Adrenal gland (tissue), 12 donors: Measurements from ENCODE around the gene PLXNA4. TPM values are rescaled to one million over a fixed set of nuclear protein-coding genes. Genes with fewer than 3 reads are reported as not detected.

ENCODE experiments used
- DNase-seq, 7 donors: peaks; one replicate each; pipeline ENCODE4 v3.0.0-alpha.2; 2019 to 2020
- H3K27ac ChIP-seq, 5 donors: fragments of 200-600 bp; sonication (generic) in 4 of 5; 1 replicate in 3 of 5; 2 replicates in 2 of 5; pipeline versions ENCODE4 v1.5.1 to v1.8.0; 2016 to 2020; ENCODE audit warnings: mild to moderate bottlenecking in 1 of 5
- H3K27me3 ChIP-seq: fragments of 200-600 bp; 2 replicates; pipeline ENCODE4 v1.8.0; 2021
- H3K36me3 ChIP-seq, 2 donors: fragments of 200-600 bp; replicated peaks in 1 of 2; 1 replicate in 1 of 2; 2 replicates in 1 of 2; pipeline versions ENCODE4 v1.5.1 to v1.8.0; 2018 to 2022
- H3K4me1 ChIP-seq, 2 donors: fragments of 200-600 bp; replicated peaks in 1 of 2; 1 replicate in 1 of 2; 2 replicates in 1 of 2; pipeline versions ENCODE4 v1.5.1 to v1.8.0; 2018 to 2021
- H3K4me3 ChIP-seq, 4 donors: fragments of 200-600 bp; sonication (generic) in 3 of 4; one replicate each; pipeline ENCODE4 v1.5.1; 2016 to 2018
- H3K9me3 ChIP-seq, 3 donors: fragments of 200-600 bp; sonication (generic) in 1 of 3; replicated peaks in 1 of 3; 1 replicate in 2 of 3; 2 replicates in 1 of 3; pipeline versions ENCODE4 v1.5.1 to v1.8.0; 2016 to 2021
- POLR2A ChIP-seq, 2 donors: fragments of 450-650 bp; IDR thresholded peaks; one replicate each; pipeline ENCODE4 v1.6.1; 2017; ENCODE audit warnings: antibody characterized with exemption in 2 of 2, mild to moderate bottlenecking in 2 of 2, moderate library complexity in 1 of 2
- WGBS, 4 donors: extraction: QIAGEN DNeasy Blood & Tissue Kit in 2 of 4; methylation state at CpG; one replicate each; pipeline versions ENCODE4 v1.1.5 to v1.1.7; 2013 to 2017; 5-methylcytosine and 5-hydroxymethylcytosine counted together
- intact Hi-C, 2 donors: fragments of 100-400 bp; cut with DNase I; formaldehyde crosslinking; loops; one replicate each; pipeline versions ENCODE4 v1.14.1 to v1.15.0; 2022 to 2023
- polyA plus RNA-seq, 3 donors: library from polyadenylated mRNA; stranded (reverse); fragments of 200-250 nt in 2 of 3; fragments of 350-450 nt in 1 of 3; fragmentation: Illumina TruSeq in 1 of 3; extraction: RNeasy Lipid Tissue Mini Kit (QIAGEN cat#74804) in 1 of 3; gene quantifications; one replicate each; pipeline ENCODE4 v1.2.3, GENCODE V29; 2013 to 2014
- total RNA-seq, 9 donors: library from RNA; depleted of rRNA in 4 of 9; stranded (reverse); fragments of >200 nt in 4 of 9; fragments of 120-200 nt in 1 of 9; fragmentation: NEBNext Ultra II Directional in 1 of 9; extraction: Animal tissue kit (Norgen Biotek cat#: 25700) in 1 of 9; gene quantifications; one replicate each; pipeline versions ENCODE4 v1.1.0 to v1.2.4, GENCODE V29; 2013 to 2023
- TF ChIP-seq, protein P1 (sequence below), 6 experiments: fragments of 450-650 bp in 4 of 6; fragments of 200-600 bp in 2 of 6; sonication (generic) in 1 of 6; IDR thresholded peaks; 1 replicate in 5 of 6; 2 replicates in 1 of 6; pipeline versions ENCODE4 v1.5.1 to v1.8.0; 2016 to 2021; ENCODE audit warnings: antibody characterized with exemption in 6 of 6, mild to moderate bottlenecking in 2 of 6, moderate library complexity in 1 of 6
- donor health status: healthy with polysubstance abuse.
- donor health status: Bipolar disorder and iron deficiency.
- donor health status: DM: yes; HTN: yes; CAD: no.
- donor health status: DM: no; HTN: no; CAD: no.
- donor health status: DM: no; HTN: no; CAD: no.
- donor health status: DM: yes; HTN: yes; CAD: no.

PLXNA4 gene
- total and polyA plus RNA-seq, 12 donors: 0.99 to 10.7 (median 3.6) TPM

DNA sequence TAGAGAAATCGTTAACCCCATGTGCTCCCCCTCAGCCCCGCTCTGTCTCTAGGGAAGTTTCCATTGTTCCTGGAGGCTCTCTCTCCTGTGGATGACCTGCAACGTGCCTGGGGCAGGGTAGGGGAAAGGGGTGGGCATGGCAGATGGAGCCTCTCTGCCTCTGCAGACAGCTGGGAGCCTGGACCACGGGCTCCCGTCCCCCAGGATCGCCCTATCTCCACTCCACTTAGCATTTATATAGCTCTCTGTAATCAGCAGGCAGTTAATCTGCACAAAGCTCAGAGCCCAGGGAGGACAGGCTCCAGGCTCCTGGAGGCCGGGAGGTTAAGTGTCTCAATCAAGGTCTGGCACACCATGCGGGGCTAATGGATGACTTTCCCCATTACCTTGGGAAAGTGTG is 369.7 kb downstream of the PLXNA4 start:
- Histone ChIP-seq H3K4me3 (no peak overlapping the region), H3K27me3 (no peaks in the 10 kb centered on the region), H3K4me1 (no peaks in the 10 kb centered on the region), H3K27ac (no peak overlapping the region), H3K9me3 (no peaks in the 10 kb centered on the region), H3K36me3 (no peaks in the 10 kb centered on the region)
- no peak for DNase-seq
- TF ChIP-seq, protein P1, sequence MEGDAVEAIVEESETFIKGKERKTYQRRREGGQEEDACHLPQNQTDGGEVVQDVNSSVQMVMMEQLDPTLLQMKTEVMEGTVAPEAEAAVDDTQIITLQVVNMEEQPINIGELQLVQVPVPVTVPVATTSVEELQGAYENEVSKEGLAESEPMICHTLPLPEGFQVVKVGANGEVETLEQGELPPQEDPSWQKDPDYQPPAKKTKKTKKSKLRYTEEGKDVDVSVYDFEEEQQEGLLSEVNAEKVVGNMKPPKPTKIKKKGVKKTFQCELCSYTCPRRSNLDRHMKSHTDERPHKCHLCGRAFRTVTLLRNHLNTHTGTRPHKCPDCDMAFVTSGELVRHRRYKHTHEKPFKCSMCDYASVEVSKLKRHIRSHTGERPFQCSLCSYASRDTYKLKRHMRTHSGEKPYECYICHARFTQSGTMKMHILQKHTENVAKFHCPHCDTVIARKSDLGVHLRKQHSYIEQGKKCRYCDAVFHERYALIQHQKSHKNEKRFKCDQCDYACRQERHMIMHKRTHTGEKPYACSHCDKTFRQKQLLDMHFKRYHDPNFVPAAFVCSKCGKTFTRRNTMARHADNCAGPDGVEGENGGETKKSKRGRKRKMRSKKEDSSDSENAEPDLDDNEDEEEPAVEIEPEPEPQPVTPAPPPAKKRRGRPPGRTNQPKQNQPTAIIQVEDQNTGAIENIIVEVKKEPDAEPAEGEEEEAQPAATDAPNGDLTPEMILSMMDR (IDR thresholded peaks at IDR 0.05): no peak
- TF ChIP-seq POLR2A (IDR thresholded peaks at IDR 0.05): no peak
- intact Hi-C loops: no loop called here
- 54 to 61% (median 59%) methylated on average over 8 of the region's 8 CpGs for WGBS, 4 donors

DNA sequence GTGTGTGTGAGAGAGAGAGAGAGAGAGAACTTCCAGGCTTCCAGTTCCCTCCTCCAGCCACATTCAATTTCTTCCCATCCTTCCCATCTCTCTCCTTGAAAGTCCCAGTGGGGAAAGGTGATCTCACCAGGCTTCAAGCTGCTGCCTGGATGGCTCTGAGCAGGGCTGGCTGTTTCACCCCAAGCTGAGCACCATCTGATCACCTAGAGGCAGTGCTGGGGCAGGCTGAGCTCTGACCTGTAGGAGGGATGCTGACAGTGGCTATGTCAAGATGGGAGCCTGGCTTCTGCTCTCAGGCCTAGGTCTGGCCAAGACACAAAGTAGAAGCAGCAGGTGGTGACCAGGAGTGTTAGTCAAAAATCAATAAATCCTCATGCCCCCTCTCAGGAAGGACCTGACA is 370.8 kb downstream of the PLXNA4 start:
- no peaks in the 10 kb centered on the region for H3K4me1 ChIP-seq
- intact Hi-C loops: no loop called here
- H3K9me3 ChIP-seq: no peaks in the 10 kb centered on the region
- no peak overlapping the region for H3K27ac ChIP-seq
- TF ChIP-seq, protein P1 (IDR thresholded peaks at IDR 0.05): no peak
- no peaks in the 10 kb centered on the region for H3K27me3 ChIP-seq
- no peak overlapping the region for H3K4me3 ChIP-seq
- DNase-seq: no peak
- no peaks in the 10 kb centered on the region for H3K36me3 ChIP-seq

DNA sequence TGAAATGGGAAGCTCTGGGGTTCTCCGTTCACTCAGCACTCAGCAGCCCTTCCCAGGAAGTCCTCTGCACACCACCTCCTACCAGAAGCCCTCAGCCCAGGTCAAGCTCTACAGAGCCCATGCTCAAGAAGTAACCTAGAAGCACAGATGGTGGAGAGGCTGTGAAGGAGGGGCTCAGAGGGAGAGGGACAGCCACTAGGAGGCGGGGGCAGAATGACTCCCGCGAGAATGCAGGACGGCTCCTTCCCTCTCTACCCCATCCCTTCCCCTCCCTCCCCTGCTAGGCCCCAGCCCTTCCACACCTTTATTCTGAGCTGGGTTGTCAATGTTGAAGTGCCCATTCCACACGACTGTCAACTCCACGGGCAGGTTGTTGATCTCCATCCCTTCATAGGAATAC is 373.2 kb downstream of the PLXNA4 start:
- DNase-seq: no peak
- intact Hi-C loops: no loop called here

DNA sequence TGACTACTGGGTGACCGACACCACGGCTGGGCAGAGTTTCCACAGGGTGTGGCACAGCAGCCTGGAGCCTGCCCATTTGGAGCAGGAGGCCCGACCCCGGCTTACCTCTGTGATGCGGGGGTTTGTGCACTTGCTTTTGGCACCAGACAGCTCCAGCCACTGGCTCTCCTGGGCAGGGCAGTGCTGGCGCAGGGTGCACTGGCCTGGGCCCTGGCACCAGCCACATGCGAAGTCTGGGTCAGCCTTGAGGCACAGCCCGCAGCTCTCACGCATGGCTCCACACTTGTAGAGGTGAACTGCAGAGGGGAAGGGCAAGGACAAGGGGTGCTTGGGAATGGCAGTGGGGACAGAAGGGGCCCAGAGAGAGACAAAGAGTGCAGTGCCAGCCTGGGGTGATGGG is 373.7 kb downstream of the PLXNA4 start:
- WGBS, 4 donors: 88 to 96% (median 92%) methylated on average over 5 to 9 of the region's 9 CpGs
- H3K27ac ChIP-seq: no peak overlapping the region

More for the DNA sequence above, 373.2 kb downstream of the PLXNA4 start:
- 73 to 85% (median 80%) methylated on average over 7 of the region's 7 CpGs for WGBS, 4 donors
- H3K27me3 ChIP-seq: no peaks in the 10 kb centered on the region
- H3K27ac ChIP-seq: no peak overlapping the region
- H3K4me1 ChIP-seq: no peaks in the 10 kb centered on the region
- H3K4me3 ChIP-seq: no peak overlapping the region
- H3K36me3 ChIP-seq: no peaks in the 10 kb centered on the region
- no peaks in the 10 kb centered on the region for H3K9me3 ChIP-seq
- TF ChIP-seq, protein P1 (IDR thresholded peaks at IDR 0.05): no peak
- TF ChIP-seq POLR2A (IDR thresholded peaks at IDR 0.05): no peak

More for the DNA sequence above, 373.7 kb downstream of the PLXNA4 start:
- Histone ChIP-seq H3K4me1 (no peaks in the 10 kb centered on the region), H3K27me3 (no peaks in the 10 kb centered on the region), H3K36me3 (no peaks in the 10 kb centered on the region), H3K4me3 (no peak overlapping the region), H3K9me3 (no peaks in the 10 kb centered on the region)
- TF ChIP-seq, protein P1 (IDR thresholded peaks at IDR 0.05): no peak
- no peak for TF ChIP-seq POLR2A (IDR thresholded peaks at IDR 0.05)
- intact Hi-C loops: no loop called here
- no peak for DNase-seq
